ENCODE results near the gene MAPK13.
"Not testable (repeated sequence)": the region's sequence is repeated elsewhere in the genome, so short reads cannot be mapped to it uniquely, and the experiment has no call there.

Gene MAPK13

DNA sequence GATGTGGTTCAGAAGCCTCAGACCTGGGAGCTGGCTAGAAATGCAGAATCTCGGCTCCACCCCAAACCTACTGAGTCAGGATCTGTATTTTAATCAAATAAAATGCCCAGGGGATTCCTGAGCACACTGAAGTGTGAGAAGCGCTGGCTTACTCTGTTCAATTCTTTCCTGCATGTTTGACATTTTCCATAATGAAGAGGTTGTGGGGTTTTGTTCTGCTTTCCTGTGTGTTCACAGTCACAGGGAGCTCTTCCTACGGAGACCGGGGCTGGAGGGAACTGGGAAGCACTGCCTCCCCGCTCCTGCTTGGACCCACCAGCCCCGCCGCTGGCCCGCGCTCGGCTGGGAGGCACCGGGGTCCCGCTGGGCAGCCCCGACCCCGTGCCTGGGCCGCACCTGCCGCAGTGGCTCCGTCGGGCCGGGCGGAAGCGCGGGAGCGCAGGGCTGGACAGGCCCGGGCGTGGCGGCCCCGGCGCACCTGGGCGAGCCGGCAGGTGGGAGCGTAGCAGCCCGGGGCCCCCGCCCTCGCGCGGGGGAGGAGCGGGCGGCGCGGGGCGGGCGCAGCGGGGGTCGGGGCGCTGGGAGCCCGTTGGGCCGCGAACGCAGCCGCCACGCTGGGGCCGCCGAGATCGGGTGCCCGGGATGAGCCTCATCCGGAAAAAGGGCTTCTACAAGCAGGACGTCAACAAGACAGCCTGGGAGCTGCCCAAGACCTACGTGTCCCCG is at the start of gene MAPK13:
Gene MAPK13 (plus strand): TSS at position 573 of the 726 bp plus-strand sequence. CDS start 70 bp downstream, at position 643.
- DNase-seq = peak; percentile 51 to 62

DNA sequence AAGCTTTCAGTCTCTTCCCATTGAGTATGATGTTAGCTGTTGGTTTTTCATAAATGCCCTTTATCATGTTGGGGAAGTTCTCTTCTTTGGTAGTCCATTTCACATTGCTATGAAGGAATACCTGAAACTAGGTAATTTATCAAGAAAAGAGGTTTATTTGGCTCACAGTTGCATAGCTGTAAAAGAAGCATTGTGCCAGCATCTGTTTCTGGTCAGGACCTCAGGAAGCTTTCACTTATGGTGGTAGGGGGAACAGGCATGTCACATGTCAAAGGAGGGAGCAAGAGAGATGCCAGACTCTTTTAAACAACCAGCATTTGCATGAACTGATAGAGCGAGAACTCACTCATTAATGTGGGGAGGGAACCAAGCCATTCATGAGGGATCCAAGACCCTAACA is 48.0 kb upstream of the MAPK13 start:
- no peak for DNase-seq

DNA sequence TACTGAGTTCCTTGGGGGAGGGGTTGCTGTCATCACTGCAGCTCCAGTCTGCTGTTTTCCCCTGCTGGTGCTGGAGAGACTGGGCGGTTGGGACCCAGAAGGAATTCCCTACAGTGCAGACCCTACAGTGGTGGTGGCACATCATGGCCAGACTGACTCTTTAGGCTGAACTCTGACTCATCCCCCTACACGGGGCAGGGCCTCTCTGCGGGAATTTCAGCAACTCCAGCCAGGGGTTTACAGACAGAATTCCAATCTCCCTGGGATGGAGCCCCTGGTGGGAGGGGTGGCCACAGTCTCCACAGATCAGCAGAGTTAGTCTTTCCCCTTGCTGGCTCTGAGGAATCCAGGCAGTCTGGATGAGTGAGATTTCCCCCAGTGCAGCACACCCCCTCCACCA is 46.9 kb upstream of the MAPK13 start:
- no peak for DNase-seq

DNA sequence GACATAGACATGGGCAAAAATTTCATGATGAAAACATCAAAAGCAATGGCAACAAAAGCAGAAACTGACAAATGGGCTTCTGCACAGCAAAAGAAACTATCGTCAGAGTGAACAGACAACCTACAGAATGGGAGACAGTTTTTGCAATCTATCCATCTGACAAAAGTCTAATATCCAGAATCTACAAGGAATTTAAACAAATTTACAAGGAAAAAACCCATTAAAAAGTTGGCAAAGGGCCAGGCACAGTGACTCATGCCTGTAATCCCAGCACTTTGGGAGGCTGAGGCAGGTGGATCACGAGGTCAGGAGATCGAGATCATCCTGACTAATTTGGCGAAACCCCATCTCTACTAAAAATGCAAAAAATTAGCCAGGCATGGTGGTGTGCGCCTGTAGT is 42.1 kb upstream of the MAPK13 start:
- DNase-seq = not testable (repeated sequence)

DNA sequence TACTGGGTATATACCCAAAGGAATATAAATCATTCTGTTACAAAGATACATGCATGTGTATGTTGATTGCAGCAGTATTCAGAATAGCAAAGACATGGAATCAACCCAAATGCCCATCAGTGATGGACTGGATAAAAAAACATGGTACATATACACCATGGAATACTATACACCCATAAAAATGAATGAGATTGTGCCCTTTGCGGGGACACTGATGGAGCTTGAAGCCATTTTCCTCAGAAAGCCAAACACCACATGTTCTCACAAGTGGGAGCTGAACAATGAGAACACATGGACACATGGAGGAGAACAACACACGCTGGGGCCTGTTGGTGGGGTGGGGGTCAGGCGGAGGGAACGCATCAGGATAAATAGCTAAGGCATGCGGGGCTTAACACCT is 41.3 kb upstream of the MAPK13 start:
- no peak for DNase-seq

- DNase-seq = no peak
These were observed 36.1 kb upstream of the MAPK13 start for GRCh38 chr6:36094238-36094637.

DNA sequence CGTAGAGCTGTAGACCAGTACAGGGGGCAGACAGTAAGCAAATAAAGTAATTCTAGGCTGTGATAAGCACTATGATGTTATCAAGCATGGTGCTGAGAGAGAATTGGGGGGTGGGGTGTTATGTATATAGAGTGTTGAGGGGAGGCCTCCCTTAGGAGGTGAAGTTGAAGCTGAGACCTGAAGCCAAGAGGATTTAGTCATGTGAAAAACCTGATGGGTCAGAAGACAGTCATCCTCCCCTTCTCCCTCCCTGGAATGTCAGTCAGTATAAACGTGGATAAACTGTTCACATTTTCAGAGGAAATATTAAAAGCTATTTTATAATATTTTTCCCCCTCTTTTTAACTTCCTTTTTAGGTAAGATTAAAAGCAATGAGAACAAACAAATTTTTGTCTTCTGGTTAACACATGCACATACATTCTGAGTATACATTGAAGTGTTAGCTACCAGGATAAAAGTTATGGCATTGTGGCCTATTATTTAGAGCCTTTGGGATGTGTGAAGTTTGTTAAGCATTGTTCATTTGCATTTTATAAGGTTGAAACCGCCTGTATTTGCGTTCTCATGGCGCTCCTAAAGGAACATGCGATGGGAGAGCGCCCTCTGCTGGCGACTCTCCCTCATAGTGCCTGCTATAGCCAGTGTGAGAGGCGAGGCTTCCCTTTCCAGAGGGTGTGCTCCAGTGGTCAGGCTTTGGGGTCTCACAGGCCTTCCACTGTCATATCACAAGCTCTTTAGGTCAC is 35.4 kb upstream of the MAPK13 start:
- DNase-seq = peak; percentile 85 to 86

GRCh38 chr6:36095497-36096391 is 34.6 kb upstream of the MAPK13 start:
- DNase-seq = no peak

DNA sequence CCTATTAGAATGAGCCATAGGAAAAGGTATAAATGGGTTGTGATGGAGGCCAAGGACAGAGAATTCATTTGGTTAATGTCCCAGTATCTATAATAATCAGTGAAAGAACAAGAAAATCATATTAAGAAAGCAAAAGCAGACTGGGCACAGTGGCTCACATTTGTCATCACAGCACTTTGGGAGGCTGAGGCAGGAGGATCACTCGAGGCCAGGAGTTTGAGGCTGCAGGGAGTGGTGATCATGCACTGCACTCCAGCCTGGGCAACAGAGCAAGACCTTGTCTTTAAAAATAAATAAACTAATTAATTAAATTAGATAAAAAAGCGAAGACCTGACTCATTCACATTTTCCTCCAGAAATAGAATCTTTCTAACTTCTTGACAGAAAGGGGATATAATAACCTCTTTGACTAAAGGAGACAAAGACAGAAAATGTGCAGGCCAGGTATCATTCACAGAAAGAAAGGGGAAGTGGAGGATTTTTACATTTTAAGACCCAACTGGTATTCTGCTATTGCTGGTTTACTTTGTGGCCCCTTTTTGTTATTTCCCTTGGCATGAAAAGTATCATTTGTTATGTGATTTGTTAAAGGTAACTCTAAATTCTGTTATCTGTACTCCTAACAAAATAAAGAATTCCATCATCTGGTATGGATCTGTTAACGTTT is 31.9 kb upstream of the MAPK13 start:
- DNase-seq = no peak

DNA sequence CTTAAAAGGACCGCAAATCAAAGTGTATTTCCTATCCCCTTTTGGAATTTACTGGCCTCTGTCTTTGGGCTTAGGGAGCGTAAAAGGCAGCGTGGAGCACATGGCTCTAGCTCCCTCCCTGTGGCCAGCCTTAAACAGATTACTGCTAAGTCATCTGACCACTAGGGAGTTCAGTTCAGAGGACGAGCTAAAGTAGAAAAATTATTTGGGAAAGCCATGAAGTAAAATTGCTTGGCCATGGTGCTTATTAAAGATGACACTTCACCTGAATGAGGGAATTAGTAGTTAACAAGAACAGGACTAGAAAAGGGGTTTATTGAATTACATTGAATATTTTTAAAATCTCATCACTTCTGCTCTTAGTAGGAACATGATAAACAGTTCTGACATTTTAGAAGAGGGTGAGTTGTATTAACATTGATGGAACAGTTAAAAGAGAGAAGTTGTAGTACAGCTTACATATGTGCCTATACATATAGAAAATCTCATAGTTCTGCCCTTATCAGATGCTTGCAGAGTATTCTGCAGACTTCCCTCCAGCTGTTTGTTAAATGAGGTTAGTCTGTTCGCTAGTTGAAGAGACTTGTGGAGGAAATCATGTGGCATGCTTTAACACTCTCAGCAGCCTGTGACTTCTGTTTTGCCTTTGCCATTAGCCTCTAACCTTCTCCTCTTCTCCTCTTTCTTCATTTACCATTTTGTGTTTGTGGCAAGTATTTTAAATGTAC is 31.2 kb upstream of the MAPK13 start:
- no peak for DNase-seq

GRCh38 chr6:36099869-36100483 is 30.3 kb upstream of the MAPK13 start:
- no peak for DNase-seq

DNA sequence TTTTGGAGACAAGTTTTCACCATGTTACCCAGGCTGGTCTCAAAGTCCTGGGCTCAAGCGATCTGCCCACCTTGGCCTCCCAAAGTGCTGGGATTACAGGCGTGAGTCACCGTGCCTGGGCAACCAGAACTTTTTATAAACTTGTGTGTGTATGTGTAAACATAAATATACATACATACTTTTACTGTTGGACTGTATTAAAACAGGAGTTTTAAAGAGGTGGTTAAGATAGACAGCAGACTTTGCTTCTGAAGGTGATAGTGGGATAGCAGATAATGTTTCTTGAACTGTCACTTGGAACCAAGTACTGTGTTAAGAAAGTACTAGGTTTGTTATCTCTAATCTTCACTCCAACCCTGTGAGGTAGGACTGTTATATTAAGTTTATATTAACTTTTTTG is 28.6 kb upstream of the MAPK13 start:
- no peak for DNase-seq

GRCh38 chr6:36102853-36103252 is 27.5 kb upstream of the MAPK13 start:
- DNase-seq = no peak

GRCh38 chr6:36104836-36105235 is 25.5 kb upstream of the MAPK13 start:
- DNase-seq = no peak

GRCh38 chr6:36109092-36109491 is 21.2 kb upstream of the MAPK13 start:
- no peak for DNase-seq

- DNase-seq = no peak
These were observed 20.3 kb upstream of the MAPK13 start for GRCh38 chr6:36110050-36110449.

- no peak for DNase-seq
These were observed 19.4 kb upstream of the MAPK13 start for GRCh38 chr6:36110863-36111262.

DNA sequence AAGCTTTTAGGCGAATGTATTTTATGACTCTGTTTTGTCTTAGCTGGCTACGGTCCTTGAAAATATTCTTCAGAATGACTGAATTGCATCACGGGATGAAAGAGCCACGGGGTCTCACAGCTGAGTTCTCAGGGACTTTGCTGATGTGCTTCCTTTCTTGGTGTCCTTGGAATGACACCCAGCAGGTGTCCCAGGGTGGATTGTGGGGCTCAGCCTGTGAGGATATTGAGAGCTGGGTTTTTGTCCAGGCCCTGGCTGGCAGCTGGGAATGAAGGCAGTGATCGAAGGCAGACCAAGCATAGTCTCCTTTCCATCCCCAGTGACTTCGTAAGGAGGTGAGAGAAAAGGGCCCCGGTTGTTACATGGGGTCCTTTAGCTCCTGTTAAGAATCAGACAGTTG is 18.8 kb upstream of the MAPK13 start:
- no peak for DNase-seq

DNA sequence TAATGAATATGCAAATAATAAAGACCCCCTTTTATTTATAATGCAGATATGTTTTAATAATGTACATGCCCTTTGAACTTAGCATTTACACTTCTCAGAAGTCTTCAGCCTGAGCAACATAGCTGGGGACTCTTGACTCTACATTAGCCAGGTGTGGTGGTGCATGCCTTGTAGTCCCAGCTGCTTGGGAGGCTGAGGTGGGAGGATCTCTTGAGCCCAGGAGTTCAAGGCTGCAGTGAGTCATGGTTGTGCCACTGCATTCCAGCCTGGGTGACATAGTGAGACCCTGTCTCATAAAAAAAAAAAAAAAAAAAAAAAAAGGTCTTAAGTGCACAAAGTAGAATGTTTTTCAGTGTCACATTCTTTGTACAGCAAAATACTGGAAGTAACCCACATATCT is 17.3 kb upstream of the MAPK13 start:
- no peak for DNase-seq

DNA sequence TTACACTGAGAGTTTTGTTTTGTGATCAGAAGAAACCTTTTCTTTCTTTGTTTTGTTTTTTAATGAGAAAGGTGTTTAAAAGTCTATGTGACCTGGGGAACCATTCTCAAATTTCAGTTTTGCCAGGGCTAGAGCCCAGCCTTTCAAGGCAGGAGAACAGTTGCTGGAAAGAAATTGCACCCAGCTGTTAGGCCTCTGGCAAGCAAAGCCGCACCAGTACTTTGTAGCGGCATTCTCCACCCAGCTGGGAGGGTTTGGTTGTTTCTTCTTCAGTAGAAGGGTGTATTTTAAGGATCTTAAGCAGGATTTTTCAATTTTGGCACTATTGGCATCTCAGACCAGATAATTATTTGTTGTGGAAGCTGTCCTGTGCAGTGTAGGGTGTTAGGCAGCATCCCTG is 16.6 kb upstream of the MAPK13 start:
- no peak for DNase-seq

GRCh38 chr6:36114798-36115408 is 15.4 kb upstream of the MAPK13 start:
- no peak for DNase-seq
